Common myeloid progenitor, CD34-positive (primary cell): Measurements from ENCODE around the gene PDE4B.
A peak's percentile ranks its signal among the peaks of the same experiment; 100 is the strongest.

Experiments
- CTCF ChIA-PET: fragments of 350-600 bp; sonication (Branson Sonifier 250); formaldehyde crosslinking; loops from one replicate; lab custom pipeline; 2021; ENCODE audit warnings: antibody characterized with exemption; lab: Charles Lee
- POLR2A ChIA-PET: fragments of 350-600 bp; sonication (Branson Sonifier 250); formaldehyde crosslinking; loops from one replicate; lab custom pipeline; 2021; ENCODE audit warnings: antibody characterized with exemption; lab: Charles Lee
- DNase-seq, 3 donors: peaks; one replicate each; pipeline versions ENCODE4 v3.0.0 to v3.0.0-alpha.2; 2013
- H3K27ac ChIP-seq, 2 experiments: 1 replicate in 1 of 2; 2 replicates in 1 of 2; pipeline ENCODE4 v1.7.0; 2013; ENCODE audit warnings: inconsistent platforms in 2 of 2, low read length in 2 of 2, mild to moderate bottlenecking in 2 of 2, low read depth in 1 of 2, moderate library complexity in 1 of 2; ENCODE audit not compliant: severe bottlenecking in 2 of 2, insufficient read depth in 1 of 2, poor library complexity in 1 of 2
- H3K27me3 ChIP-seq, 5 experiments: replicated peaks in 2 of 5; 1 replicate in 3 of 5; 2 replicates in 2 of 5; pipeline versions ENCODE4 v1.6.1 to v1.7.0; 2013; ENCODE audit warnings: low read length in 4 of 5, mild to moderate bottlenecking in 2 of 5, moderate library complexity in 2 of 5, inconsistent platforms in 1 of 5; ENCODE audit not compliant: insufficient read depth in 5 of 5, control insufficient read depth in 4 of 5
- H3K36me3 ChIP-seq, 4 experiments: 1 replicate in 2 of 4; 2 replicates in 2 of 4; pipeline versions ENCODE4 v1.6.1 to v1.7.0; 2013; ENCODE audit warnings: low read length in 3 of 4, control low read depth in 1 of 4, mild to moderate bottlenecking in 1 of 4; ENCODE audit not compliant: control insufficient read depth in 4 of 4, insufficient read depth in 4 of 4
- H3K4me1 ChIP-seq, 4 experiments: 1 replicate in 3 of 4; 2 replicates in 1 of 4; pipeline versions ENCODE4 v1.6.1 to v1.7.1; 2013; ENCODE audit warnings: low read length in 3 of 4, mild to moderate bottlenecking in 3 of 4, control low read depth in 1 of 4, inconsistent platforms in 1 of 4, moderate library complexity in 1 of 4; ENCODE audit not compliant: control insufficient read depth in 4 of 4, insufficient read depth in 4 of 4; ENCODE audit errors: control extremely low read depth in 1 of 4
- H3K4me3 ChIP-seq, 7 experiments: 1 replicate in 4 of 7; 2 replicates in 3 of 7; pipeline versions ENCODE4 v1.5.1 to v1.7.0; 2013; ENCODE audit warnings: mild to moderate bottlenecking in 7 of 7, low read length in 6 of 7, moderate library complexity in 6 of 7, inconsistent platforms in 2 of 7, low read depth in 2 of 7, control low read depth in 1 of 7; ENCODE audit not compliant: insufficient read depth in 4 of 7, control insufficient read depth in 1 of 7; ENCODE audit errors: extremely low read depth in 1 of 7
- H3K9me3 ChIP-seq, 5 experiments: 1 replicate in 4 of 5; 2 replicates in 1 of 5; pipeline versions ENCODE4 v1.6.1 to v1.7.1; 2013; ENCODE audit warnings: low read length in 4 of 5, mild to moderate bottlenecking in 2 of 5, inconsistent platforms in 1 of 5, low read depth in 1 of 5, moderate library complexity in 1 of 5; ENCODE audit not compliant: control insufficient read depth in 4 of 5, insufficient read depth in 2 of 5; ENCODE audit errors: control extremely low read depth in 1 of 5
- WGBS: methylation state at CpG from one replicate; pipeline ENCODE4 v1.1.5; 2013; ENCODE audit not compliant: insufficient coverage; 5-methylcytosine and 5-hydroxymethylcytosine counted together

The PDE4B gene

DNA sequence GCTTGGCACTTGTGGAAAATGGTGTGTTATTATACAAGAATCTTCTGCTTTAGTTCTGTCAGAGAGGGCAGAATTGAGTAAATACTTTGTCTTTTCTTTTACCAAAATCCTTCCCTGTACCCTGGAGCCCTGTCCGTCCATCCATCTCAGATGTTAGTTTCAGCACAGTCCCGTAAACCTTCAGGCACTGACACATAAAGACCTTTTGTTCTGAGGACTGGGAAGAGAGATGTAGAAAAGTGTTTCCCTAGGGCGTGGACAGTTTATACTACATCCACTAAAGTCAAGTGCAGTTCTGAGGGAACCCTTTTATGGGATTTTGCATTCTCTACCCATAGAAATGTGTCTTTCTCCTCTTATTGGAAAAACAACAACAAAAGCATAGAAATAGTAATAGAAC lies 162.4 kb downstream of the PDE4B start:
- Histone ChIP-seq H3K4me3 (no peak overlapping the region), H3K27me3 (no peaks in the 10 kb centered on the region), H3K27ac (no peak overlapping the region), H3K36me3 (no peaks in the 10 kb centered on the region), H3K4me1 (peaks cover 0 to 10% (median 3%) of the 10 kb centered on the region in 4 experiments), H3K9me3 (no peaks in the 10 kb centered on the region)
- CTCF ChIA-PET, result interaction anchor here (1.1 to 3.6 kb wide), 3 partner anchors 9 to 490 kb away, joined by 4 to 70 read pairs (median 5); no protein-coding TSS in a partner anchor
- 100% methylated on average over 1 of the region's 3 CpGs for WGBS
- DNase-seq, result no peak
- POLR2A ChIA-PET, result no interaction called here

DNA sequence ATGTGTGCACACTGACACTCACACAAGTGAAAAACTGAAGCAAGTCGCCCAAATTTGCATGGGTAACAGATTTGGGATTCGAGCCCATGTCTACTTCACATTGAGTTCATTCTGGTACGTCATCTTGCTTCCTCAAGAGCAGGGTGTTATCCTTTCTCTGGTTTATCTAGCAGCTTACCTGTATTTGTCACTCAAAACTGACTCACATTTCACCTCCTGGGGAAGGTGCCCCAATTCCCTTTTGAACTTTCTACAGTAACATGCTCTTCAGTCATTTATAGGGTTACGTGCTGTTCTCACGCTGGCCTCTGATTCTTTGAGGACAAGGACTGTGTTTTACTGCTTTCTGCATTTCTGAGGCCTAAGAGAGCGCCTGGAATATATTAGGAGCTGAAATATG lies 162.8 kb downstream of the PDE4B start:
- Histone ChIP-seq H3K27me3 (no peaks in the 10 kb centered on the region), H3K27ac (no peak overlapping the region), H3K4me1 (peaks cover 0 to 10% (median 4%) of the 10 kb centered on the region in 4 experiments), H3K36me3 (no peaks in the 10 kb centered on the region), H3K9me3 (no peaks in the 10 kb centered on the region), H3K4me3 (no peak overlapping the region)
- ChIA-PET CTCF (interaction anchor here (1.1 to 3.6 kb wide), 5 partner anchors 9 to 491 kb away, joined by 4 to 70 read pairs (median 5); no protein-coding TSS in a partner anchor), POLR2A (no interaction called here)
- DNase-seq, result no peak
- WGBS, result 90% methylated on average over 3 of the region's 6 CpGs

DNA sequence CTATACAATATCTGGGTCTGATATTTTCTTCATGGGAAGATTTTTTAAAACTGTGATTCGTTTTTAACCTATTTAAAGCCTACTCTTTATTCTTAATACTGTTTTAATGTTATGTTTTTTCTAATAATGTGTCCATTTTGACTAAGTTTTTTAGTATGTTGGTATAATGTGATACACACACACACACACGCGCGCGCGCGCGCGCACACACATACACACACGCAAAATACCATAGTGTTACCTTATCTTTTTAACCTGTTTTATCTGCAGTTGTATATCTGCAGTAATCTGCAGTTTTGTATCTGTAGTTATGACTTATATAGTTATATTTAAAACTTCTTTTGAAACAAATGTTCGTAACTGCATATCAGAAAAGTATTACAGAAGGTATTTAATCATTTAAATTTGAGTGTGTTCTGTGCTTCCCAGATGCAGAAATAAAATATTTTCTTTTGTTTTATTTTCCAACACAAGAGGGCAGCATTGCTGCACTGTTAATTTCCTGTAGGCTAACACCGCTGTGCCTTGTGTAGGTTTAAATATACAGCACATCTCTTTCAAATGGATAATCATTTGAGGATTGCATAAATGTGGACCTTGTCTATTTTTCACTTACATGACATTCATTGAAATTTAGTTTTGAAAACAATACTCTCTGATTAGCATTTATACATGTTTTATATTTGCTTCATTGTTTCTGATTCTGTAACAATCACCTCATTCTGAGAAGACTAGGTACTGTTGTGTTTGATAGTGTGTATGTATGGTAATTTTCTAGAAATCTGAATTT lies 166.1 kb downstream of the PDE4B start:
- WGBS, result no CpG with 5 or more reads among the region's 12 CpGs

DNA sequence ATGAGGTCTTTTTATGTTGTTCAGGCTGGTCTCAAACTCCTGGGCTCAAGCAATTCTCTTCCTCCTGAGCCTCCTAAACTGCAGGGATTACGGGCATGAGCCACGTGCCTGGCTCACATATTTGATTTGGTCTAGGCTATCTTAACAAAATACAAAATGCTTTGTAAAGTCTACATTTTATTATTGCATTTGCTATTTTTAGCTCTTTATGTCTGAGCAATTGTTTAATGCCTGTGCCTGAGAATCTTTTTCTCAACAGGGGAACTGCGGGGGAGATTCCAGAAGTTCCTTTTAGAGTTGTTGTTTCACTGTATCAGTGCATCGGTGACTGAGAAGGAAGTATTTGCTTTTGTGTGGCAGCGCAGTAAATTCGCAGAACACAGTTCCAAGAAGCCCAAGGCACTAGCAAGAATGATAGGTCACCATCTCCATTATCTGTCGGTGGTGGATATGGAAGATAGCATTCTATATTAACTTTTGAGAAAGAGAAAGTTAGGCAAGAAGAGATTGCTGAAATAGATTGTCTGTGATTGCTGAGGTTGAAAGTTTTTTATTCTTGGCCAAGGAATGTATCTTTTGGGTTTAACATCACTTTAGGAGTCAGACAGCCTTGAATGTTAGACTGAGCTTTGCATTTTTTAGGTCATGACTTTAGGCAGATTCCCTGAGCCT lies 167.3 kb downstream of the PDE4B start:
- Histone ChIP-seq H3K9me3 (no peaks in the 10 kb centered on the region), H3K4me1 (peaks cover 0 to 17% (median 7%) of the 10 kb centered on the region in 4 experiments), H3K4me3 (peak overlapping the region in 2 of 7 experiments; percentile 20 to 22), H3K27me3 (no peaks in the 10 kb centered on the region), H3K36me3 (no peaks in the 10 kb centered on the region), H3K27ac (no peak overlapping the region)
- 16% methylated on average over 2 of the region's 7 CpGs for WGBS
- ChIA-PET CTCF (interaction anchor here (0.6 to 9.9 kb wide), 18 partner anchors 11 to 956 kb away, joined by 3 to 177 read pairs (median 4); no protein-coding TSS in a partner anchor), POLR2A (no interaction called here)
- peak in 2 of 3 donors; percentile 19 to 31 for DNase-seq

More for the DNA sequence above, 166.1 kb downstream of the PDE4B start:
- Histone ChIP-seq H3K4me3 (no peak overlapping the region), H3K27ac (no peak overlapping the region), H3K36me3 (no peaks in the 10 kb centered on the region), H3K4me1 (peaks cover 0 to 17% (median 7%) of the 10 kb centered on the region in 4 experiments), H3K27me3 (no peaks in the 10 kb centered on the region), H3K9me3 (no peaks in the 10 kb centered on the region)
- DNase-seq, result peak; percentile 54 to 77 (median 69)
- CTCF ChIA-PET, result interaction anchor here (0.7 to 9.9 kb wide), 16 partner anchors 12 to 547 kb away, joined by 3 to 177 read pairs (median 4); no protein-coding TSS in a partner anchor
- POLR2A ChIA-PET, result no interaction called here

DNA sequence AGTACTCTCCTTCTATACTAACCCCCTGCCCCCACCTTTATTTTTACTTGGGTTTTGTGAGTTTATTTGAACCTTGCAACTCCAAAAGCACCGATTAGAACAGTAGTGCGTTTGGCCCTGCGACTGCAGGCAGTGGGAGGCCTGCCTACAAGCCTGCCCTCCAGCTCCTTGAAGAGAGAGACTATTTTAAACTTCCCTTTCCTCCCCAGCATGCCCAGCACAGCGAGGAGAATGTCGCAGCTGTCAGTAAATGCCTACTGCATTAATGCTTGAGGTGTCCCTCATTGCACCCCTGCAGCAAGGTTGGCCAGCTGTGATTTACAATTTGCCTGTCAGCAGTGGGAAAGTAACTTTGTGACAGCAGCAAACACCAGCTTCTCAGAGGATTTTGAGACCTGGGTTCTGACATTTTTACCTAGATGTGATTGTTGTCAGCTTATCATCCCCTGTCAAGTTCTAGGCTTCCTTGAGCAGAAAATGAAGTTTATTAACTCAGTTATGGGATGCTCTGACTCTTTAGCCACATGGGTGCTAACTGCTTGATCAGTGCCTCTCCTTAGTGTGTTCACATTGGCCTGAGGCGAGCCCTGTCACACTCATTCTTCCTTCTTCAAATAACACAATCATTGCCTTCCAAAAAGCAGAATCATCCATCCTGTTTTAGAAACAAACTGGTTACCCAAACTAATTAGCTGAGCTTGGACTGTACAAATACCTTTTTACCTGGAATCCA lies 170.6 kb downstream of the PDE4B start:
- 41% methylated on average over 5 of the region's 6 CpGs for WGBS
- CTCF ChIA-PET, result interaction anchor here (0.7 to 9.9 kb wide), 7 partner anchors 8 to 487 kb away, joined by 3 to 177 read pairs (median 3); no protein-coding TSS in a partner anchor
- Histone ChIP-seq H3K4me1 (peaks cover 0 to 17% (median 7%) of the 10 kb centered on the region in 4 experiments), H3K9me3 (no peaks in the 10 kb centered on the region), H3K27me3 (no peaks in the 10 kb centered on the region), H3K4me3 (no peak overlapping the region), H3K36me3 (no peaks in the 10 kb centered on the region), H3K27ac (no peak overlapping the region)
- POLR2A ChIA-PET, result no interaction called here
- peak in 2 of 3 donors; percentile 36 to 41 for DNase-seq

DNA sequence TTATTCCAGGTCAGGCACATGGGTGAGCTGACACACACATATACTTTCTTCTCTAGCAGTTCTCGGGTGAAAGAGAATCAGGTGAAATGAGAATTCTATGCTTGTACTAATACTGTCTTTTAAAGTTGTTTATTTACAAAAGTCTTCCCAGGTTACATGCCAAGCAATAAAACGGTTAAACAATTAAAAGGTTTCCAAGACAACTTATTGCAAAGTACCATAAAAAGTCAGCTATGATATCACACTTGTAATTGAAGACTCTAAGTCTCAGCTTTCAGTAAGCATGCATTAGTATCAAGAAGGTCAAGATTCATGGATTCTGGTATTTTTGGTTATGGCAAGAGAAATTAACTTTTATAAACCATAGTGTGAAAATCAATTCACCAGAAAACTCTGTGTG lies 171.4 kb downstream of the PDE4B start:
- WGBS, result no CpG with 5 or more reads among the region's 2 CpGs
- Histone ChIP-seq H3K36me3 (no peaks in the 10 kb centered on the region), H3K9me3 (no peaks in the 10 kb centered on the region), H3K27me3 (no peaks in the 10 kb centered on the region), H3K4me1 (peaks cover 0 to 17% (median 7%) of the 10 kb centered on the region in 4 experiments), H3K4me3 (no peak overlapping the region), H3K27ac (no peak overlapping the region)
- ChIA-PET CTCF (interaction anchor here (0.9 to 9.9 kb wide), 6 partner anchors 8 to 486 kb away, joined by 3 to 177 read pairs (median 4); no protein-coding TSS in a partner anchor), POLR2A (no interaction called here)
- DNase-seq, result no peak
